Mucosa of rectum (tissue), 2 donors: ENCODE results near the gene C2CD2L.
A peak's percentile ranks its signal among the peaks of the same experiment; 100 is the strongest.
"Not testable (repeated sequence)": the region's sequence is repeated elsewhere in the genome, so short reads cannot be mapped to it uniquely, and the experiment has no call there.

Experiments
- H3K27ac ChIP-seq, 2 donors: one replicate each; pipeline ENCODE4 v1.7.0; 2013; ENCODE audit warnings: inconsistent platforms in 2 of 2, low read depth in 2 of 2, low read length in 2 of 2
- H3K27me3 ChIP-seq, 2 donors: one replicate each; pipeline ENCODE4 v1.7.0; 2013; ENCODE audit warnings: low read length in 2 of 2; ENCODE audit not compliant: control insufficient read depth in 2 of 2, insufficient read depth in 2 of 2
- H3K36me3 ChIP-seq, 2 donors: one replicate each; pipeline ENCODE4 v1.7.0; 2013; ENCODE audit warnings: low read length in 2 of 2; ENCODE audit not compliant: control insufficient read depth in 2 of 2, insufficient read depth in 2 of 2
- H3K4me1 ChIP-seq, 2 donors: one replicate each; pipeline ENCODE4 v1.7.0; 2013; ENCODE audit warnings: low read length in 2 of 2, mild to moderate bottlenecking in 1 of 2; ENCODE audit not compliant: control insufficient read depth in 2 of 2, insufficient read depth in 2 of 2
- H3K4me3 ChIP-seq, 2 donors: one replicate each; pipeline ENCODE4 v1.7.0; 2013; ENCODE audit warnings: low read length in 2 of 2
- H3K9ac ChIP-seq, 2 donors: one replicate each; pipeline ENCODE4 v1.7.0; 2013; ENCODE audit warnings: low read length in 2 of 2, low read depth in 1 of 2, mild to moderate bottlenecking in 1 of 2
- H3K9me3 ChIP-seq, 2 donors: one replicate each; pipeline ENCODE4 v1.7.0; 2013; ENCODE audit warnings: low read length in 2 of 2; ENCODE audit not compliant: control insufficient read depth in 2 of 2
- donor health status: healthy.
- donor health status: Normal muscosa, but diverticular disease.

The C2CD2L gene

GRCh38 chr11:119093942-119094815, 13.0 kb upstream of the C2CD2L start:
- peaks cover 11 to 29% of the 10 kb centered on the region in 2 donors for H3K36me3 ChIP-seq
- H3K4me1 ChIP-seq: peaks cover 17 to 18% of the 10 kb centered on the region in 2 donors
- H3K27ac ChIP-seq: peak overlapping the region; percentile 86 to 90
- peak overlapping the region; percentile 66 to 84 for H3K9ac ChIP-seq
- no peaks in the 10 kb centered on the region for H3K9me3 ChIP-seq
- no peaks in the 10 kb centered on the region for H3K27me3 ChIP-seq
- H3K4me3 ChIP-seq: peak overlapping the region; percentile 85 to 90

- H3K36me3 ChIP-seq: peaks cover 11 to 29% of the 10 kb centered on the region in 2 donors
Observed at GRCh38 chr11:119094816-119095065, 12.4 kb upstream of the C2CD2L start.

GRCh38 chr11:119095066-119095880, 11.9 kb upstream of the C2CD2L start:
- peak overlapping the region; percentile 72 to 84 for H3K9ac ChIP-seq
- H3K4me3 ChIP-seq: peak overlapping the region; percentile 85 to 90
- H3K9me3 ChIP-seq: no peaks in the 10 kb centered on the region
- peaks cover 11 to 29% of the 10 kb centered on the region in 2 donors for H3K36me3 ChIP-seq
- H3K27me3 ChIP-seq: no peaks in the 10 kb centered on the region
- peaks cover 21% of the 10 kb centered on the region in 2 donors for H3K4me1 ChIP-seq
- H3K27ac ChIP-seq: peak overlapping the region; percentile 86 to 90

More at GRCh38 chr11:119094816-119095065, 12.4 kb upstream of the C2CD2L start:
- H3K9ac ChIP-seq: peak overlapping the region; percentile 72 to 84
- H3K9me3 ChIP-seq: no peaks in the 10 kb centered on the region
- peak overlapping the region; percentile 85 to 90 for H3K4me3 ChIP-seq
- H3K27me3 ChIP-seq: no peaks in the 10 kb centered on the region
- peaks cover 17 to 18% of the 10 kb centered on the region in 2 donors for H3K4me1 ChIP-seq
- H3K27ac ChIP-seq: peak overlapping the region; percentile 86 to 90

- peaks cover 11 to 22% of the 10 kb centered on the region in 2 donors for H3K36me3 ChIP-seq
- H3K4me3 ChIP-seq: no peak overlapping the region
- peaks cover 20 to 30% of the 10 kb centered on the region in 2 donors for H3K4me1 ChIP-seq
- H3K9ac ChIP-seq: no peak overlapping the region
- no peak overlapping the region for H3K27ac ChIP-seq
- H3K9me3 ChIP-seq: no peaks in the 10 kb centered on the region
- H3K27me3 ChIP-seq: no peaks in the 10 kb centered on the region
Observed at GRCh38 chr11:119099711-119100110, 7.4 kb upstream of the C2CD2L start.

- peaks cover 20 to 30% of the 10 kb centered on the region in 2 donors for H3K4me1 ChIP-seq
- H3K36me3 ChIP-seq: peaks cover 11 to 22% of the 10 kb centered on the region in 2 donors
- H3K9ac ChIP-seq: peak overlapping the region; percentile 83 to 91
- no peak overlapping the region for H3K27ac ChIP-seq
- H3K9me3 ChIP-seq: no peaks in the 10 kb centered on the region
- peak overlapping the region; percentile 93 to 94 for H3K4me3 ChIP-seq
- no peaks in the 10 kb centered on the region for H3K27me3 ChIP-seq
Observed at GRCh38 chr11:119100246-119100970, 6.7 kb upstream of the C2CD2L start.

- H3K36me3 ChIP-seq: peaks cover 11 to 22% of the 10 kb centered on the region in 2 donors
- H3K9ac ChIP-seq: peak overlapping the region; percentile 83 to 91
- H3K9me3 ChIP-seq: no peaks in the 10 kb centered on the region
- peaks cover 22 to 28% of the 10 kb centered on the region in 2 donors for H3K4me1 ChIP-seq
- peak overlapping the region; percentile 95 to 98 for H3K27ac ChIP-seq
- H3K27me3 ChIP-seq: no peaks in the 10 kb centered on the region
- H3K4me3 ChIP-seq: peak overlapping the region; percentile 93 to 94
Observed at GRCh38 chr11:119100994-119101758, 6.0 kb upstream of the C2CD2L start.

- H3K27me3 ChIP-seq: no peaks in the 10 kb centered on the region
- peak within 1 kb of the TSS; percentile 95 to 98 for H3K27ac ChIP-seq
- peaks cover 29 to 35% of the 10 kb centered on the region in 2 donors for H3K4me1 ChIP-seq
- peak within 1 kb of the TSS; percentile 83 to 91 for H3K9ac ChIP-seq
- peaks cover 11 to 15% of the 10 kb centered on the region in 2 donors for H3K36me3 ChIP-seq
- H3K4me3 ChIP-seq: peak within 1 kb of the TSS; percentile 93 to 94
- no peaks in the 10 kb centered on the region for H3K9me3 ChIP-seq
Observed at GRCh38 chr11:119101759-119102423, 5.3 kb upstream of the C2CD2L start, which contains the start of gene DPAGT1. Gene DPAGT1, minus strand, starts transcription at chr11:119101853. Its CDS starts 198 bp downstream, at chr11:119101655.

- not testable (repeated sequence) for H3K9me3 ChIP-seq, H3K9ac ChIP-seq, H3K36me3 ChIP-seq, H3K27me3 ChIP-seq
- peak overlapping the region; percentile 17 to 93 for H3K4me3 ChIP-seq
- peaks cover 33 to 35% of the 10 kb centered on the region in 2 donors for H3K4me1 ChIP-seq
- H3K27ac ChIP-seq: peak overlapping the region; percentile 95 to 98
Observed at GRCh38 chr11:119103161-119103664, 3.9 kb upstream of the C2CD2L start.

GRCh38 chr11:119103793-119104192, 3.4 kb upstream of the C2CD2L start:
- H3K9me3 ChIP-seq: no peaks in the 10 kb centered on the region
- H3K9ac ChIP-seq: no peak overlapping the region
- no peak overlapping the region for H3K4me3 ChIP-seq
- H3K4me1 ChIP-seq: peaks cover 35 to 39% of the 10 kb centered on the region in 2 donors
- no peaks in the 10 kb centered on the region for H3K27me3 ChIP-seq
- H3K27ac ChIP-seq: no peak overlapping the region
- no peaks in the 10 kb centered on the region for H3K36me3 ChIP-seq
